ENCODE results near the gene AOAH. TPM values are rescaled to one million over a fixed set of nuclear protein-coding genes. Genes with fewer than 3 reads are reported as not detected.

The AOAH gene
- total and polyA plus RNA-seq, 2 experiments from 2014 or later = not detected

- in situ Hi-C loops (cut with MboI) = no loop called here
- peaks cover 13% of the 10 kb centered on the region; the same call in 1 of the 2 replicates for H3K27me3 ChIP-seq (replicated peaks; ENCODE audit: insufficient read depth)
- H3K4me2 ChIP-seq (ENCODE audit: unreplicated experiment) = no peak overlapping the region
- no peaks in the 10 kb centered on the region for H3K9me3 ChIP-seq (ENCODE audit: low read depth)
- H2AFZ ChIP-seq = no peak overlapping the region
- no peaks in the 10 kb centered on the region for H4K20me1 ChIP-seq (ENCODE audit: insufficient read depth)
- H3K9ac ChIP-seq = no peak overlapping the region
- no peak overlapping the region for H3K4me3 ChIP-seq
- no peak overlapping the region for H3K27ac ChIP-seq
- H3K36me3 ChIP-seq (ENCODE audit: low read depth) = no peaks in the 10 kb centered on the region
- H3K4me1 ChIP-seq (ENCODE audit: insufficient read depth) = no peaks in the 10 kb centered on the region
- no peaks in the 10 kb centered on the region for H3K79me2 ChIP-seq (ENCODE audit: insufficient read depth)
- DNase-seq = no peak
- no peaks in the 10 kb centered on the region for H3K9me2 ChIP-seq (ENCODE audit: insufficient read depth)
- 58 to 62% methylated on average over 3 of the region's 3 CpGs for WGBS, 2 experiments (ENCODE audit: low coverage in 1 of 2, low lambda C conversion rate in 2 of 2, missing lambda C conversion rate in 2 of 2)
- TF ChIP-seq EZH2phosphoT487 (IDR thresholded peaks at IDR 0.05; ENCODE audit: insufficient read depth, low read depth) = no peak
- no peak for TF ChIP-seq EZH2 (IDR thresholded peaks at IDR 0.05; ENCODE audit: insufficient read depth, poor library complexity, severe bottlenecking)
- H3F3A ChIP-seq (ENCODE audit: insufficient read depth) = 0 out of 2 replicates have a peak, but pooled peaks cover 3% of the 10 kb centered on the region
Measured at GRCh38 chr7:36464271-36464670, 260.0 kb downstream of the AOAH start.

Data from GM23248 (cell line).